ENCODE results near the gene TSGA10IP. TPM values are rescaled to one million over a fixed set of nuclear protein-coding genes. Genes with fewer than 3 reads are reported as not detected.

The TSGA10IP gene
- total and polyA plus RNA-seq, 10 of the 15 experiments (the other 5 are each of a cell fraction or from before 2014, with no cell fraction given): not detected

DNA sequence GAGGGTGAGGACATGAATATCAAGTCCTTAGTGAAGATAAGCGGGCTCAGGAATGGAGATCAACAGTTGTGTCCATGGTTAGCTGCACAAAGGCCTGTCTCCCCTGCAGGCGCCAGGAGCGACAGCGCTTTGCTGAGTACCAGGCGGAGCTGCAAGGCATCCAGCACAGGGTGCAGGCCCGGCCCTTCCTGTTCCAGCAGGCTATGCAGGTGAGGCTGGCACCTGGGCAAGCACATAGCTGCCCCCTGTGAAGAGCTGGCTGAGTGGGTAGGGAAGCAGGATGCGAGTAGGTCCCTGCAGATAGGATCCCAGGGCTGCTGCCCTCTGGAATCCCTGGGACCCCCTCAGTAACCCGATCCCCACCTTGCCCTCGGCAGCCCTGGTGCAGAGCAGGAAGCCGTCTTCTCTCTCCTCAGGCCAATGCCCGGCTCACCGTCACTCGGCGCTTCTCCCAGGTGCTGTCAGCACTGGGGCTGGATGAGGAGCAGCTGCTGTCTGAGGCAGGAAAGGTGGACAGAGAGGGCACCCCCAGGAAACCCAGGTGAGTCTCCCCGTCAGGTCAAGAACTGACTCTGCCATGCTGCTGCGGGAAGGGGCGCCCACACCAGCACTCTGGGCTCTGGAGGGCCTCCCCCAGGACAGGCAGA lies 13.6 kb downstream of the TSGA10IP start (continued):
- TF ChIP-seq, protein P1, sequence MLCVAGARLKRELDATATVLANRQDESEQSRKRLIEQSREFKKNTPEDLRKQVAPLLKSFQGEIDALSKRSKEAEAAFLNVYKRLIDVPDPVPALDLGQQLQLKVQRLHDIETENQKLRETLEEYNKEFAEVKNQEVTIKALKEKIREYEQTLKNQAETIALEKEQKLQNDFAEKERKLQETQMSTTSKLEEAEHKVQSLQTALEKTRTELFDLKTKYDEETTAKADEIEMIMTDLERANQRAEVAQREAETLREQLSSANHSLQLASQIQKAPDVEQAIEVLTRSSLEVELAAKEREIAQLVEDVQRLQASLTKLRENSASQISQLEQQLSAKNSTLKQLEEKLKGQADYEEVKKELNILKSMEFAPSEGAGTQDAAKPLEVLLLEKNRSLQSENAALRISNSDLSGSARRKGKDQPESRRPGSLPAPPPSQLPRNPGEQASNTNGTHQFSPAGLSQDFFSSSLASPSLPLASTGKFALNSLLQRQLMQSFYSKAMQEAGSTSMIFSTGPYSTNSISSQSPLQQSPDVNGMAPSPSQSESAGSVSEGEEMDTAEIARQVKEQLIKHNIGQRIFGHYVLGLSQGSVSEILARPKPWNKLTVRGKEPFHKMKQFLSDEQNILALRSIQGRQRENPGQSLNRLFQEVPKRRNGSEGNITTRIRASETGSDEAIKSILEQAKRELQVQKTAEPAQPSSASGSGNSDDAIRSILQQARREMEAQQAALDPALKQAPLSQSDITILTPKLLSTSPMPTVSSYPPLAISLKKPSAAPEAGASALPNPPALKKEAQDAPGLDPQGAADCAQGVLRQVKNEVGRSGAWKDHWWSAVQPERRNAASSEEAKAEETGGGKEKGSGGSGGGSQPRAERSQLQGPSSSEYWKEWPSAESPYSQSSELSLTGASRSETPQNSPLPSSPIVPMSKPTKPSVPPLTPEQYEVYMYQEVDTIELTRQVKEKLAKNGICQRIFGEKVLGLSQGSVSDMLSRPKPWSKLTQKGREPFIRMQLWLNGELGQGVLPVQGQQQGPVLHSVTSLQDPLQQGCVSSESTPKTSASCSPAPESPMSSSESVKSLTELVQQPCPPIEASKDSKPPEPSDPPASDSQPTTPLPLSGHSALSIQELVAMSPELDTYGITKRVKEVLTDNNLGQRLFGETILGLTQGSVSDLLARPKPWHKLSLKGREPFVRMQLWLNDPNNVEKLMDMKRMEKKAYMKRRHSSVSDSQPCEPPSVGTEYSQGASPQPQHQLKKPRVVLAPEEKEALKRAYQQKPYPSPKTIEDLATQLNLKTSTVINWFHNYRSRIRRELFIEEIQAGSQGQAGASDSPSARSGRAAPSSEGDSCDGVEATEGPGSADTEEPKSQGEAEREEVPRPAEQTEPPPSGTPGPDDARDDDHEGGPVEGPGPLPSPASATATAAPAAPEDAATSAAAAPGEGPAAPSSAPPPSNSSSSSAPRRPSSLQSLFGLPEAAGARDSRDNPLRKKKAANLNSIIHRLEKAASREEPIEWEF (IDR thresholded peaks at IDR 0.05; ENCODE audit: insufficient replicate concordance, low read depth, low read length): no peak
- TF ChIP-seq JUNB (IDR thresholded peaks at IDR 0.05) (no peak), ZBTB33 (IDR thresholded peaks at IDR 0.05) (no peak), ATF3 (IDR thresholded peaks at IDR 0.05; ENCODE audit: borderline replicate concordance, extremely low read depth, low read depth, low read length) (no peak), SMARCA5 (IDR thresholded peaks at IDR 0.05) (no peak), KDM1A (IDR thresholded peaks at IDR 0.05; ENCODE audit: borderline replicate concordance) (no peak)
- TF ChIP-seq, protein P2, sequence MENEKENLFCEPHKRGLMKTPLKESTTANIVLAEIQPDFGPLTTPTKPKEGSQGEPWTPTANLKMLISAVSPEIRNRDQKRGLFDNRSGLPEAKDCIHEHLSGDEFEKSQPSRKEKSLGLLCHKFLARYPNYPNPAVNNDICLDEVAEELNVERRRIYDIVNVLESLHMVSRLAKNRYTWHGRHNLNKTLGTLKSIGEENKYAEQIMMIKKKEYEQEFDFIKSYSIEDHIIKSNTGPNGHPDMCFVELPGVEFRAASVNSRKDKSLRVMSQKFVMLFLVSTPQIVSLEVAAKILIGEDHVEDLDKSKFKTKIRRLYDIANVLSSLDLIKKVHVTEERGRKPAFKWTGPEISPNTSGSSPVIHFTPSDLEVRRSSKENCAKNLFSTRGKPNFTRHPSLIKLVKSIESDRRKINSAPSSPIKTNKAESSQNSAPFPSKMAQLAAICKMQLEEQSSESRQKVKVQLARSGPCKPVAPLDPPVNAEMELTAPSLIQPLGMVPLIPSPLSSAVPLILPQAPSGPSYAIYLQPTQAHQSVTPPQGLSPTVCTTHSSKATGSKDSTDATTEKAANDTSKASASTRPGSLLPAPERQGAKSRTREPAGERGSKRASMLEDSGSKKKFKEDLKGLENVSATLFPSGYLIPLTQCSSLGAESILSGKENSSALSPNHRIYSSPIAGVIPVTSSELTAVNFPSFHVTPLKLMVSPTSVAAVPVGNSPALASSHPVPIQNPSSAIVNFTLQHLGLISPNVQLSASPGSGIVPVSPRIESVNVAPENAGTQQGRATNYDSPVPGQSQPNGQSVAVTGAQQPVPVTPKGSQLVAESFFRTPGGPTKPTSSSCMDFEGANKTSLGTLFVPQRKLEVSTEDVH (IDR thresholded peaks at IDR 0.05; ENCODE audit: low read depth, partially characterized antibody): no peak
